K562 (cell line): Measurements from ENCODE around the gene VGF. TPM values are rescaled to one million over a fixed set of nuclear protein-coding genes. Genes with fewer than 3 reads are reported as not detected.
A peak's percentile ranks its signal among the peaks of the same experiment; 100 is the strongest.

Experiments
- BCL6 ChIP-seq: fragments of 250-450 bp; sonication (Bioruptor Pico); IDR thresholded peaks from 2 replicates; pipeline ENCODE4 v1.4.0; 2020
- CBX1 ChIP-seq: sonication (generic); IDR thresholded peaks from 2 replicates; pipeline ENCODE4 v1.6.1; 2016; ENCODE audit warnings: antibody characterized with exemption, low read depth, mild to moderate bottlenecking
- CBX8 ChIP-seq: fragments of 200-600 bp; sonication (generic); IDR thresholded peaks from 2 replicates; pipeline ENCODE4 v1.6.1; 2012; ENCODE audit warnings: borderline replicate concordance, mixed run types, low read depth, mild to moderate bottlenecking, moderate library complexity, mixed read lengths, low read length, control low read depth, inconsistent platforms; ENCODE audit not compliant: poor library complexity, severe bottlenecking; ENCODE audit errors: extremely low read depth
- GATAD2B ChIP-seq: fragments of 450-650 bp; IDR thresholded peaks from 2 replicates; pipeline ENCODE4 v1.6.1; 2017; ENCODE audit warnings: mild to moderate bottlenecking, borderline replicate concordance
- IFI16 ChIP-seq: fragments of 250-450 bp; sonication (Bioruptor Pico); IDR thresholded peaks from 2 replicates; pipeline ENCODE4 v2.1.2; 2022; ENCODE audit warnings: mild to moderate bottlenecking, inconsistent platforms
- NCOA2 ChIP-seq, 2 experiments: fragments of 450-650 bp; IDR thresholded peaks; 2 replicates each; pipeline ENCODE4 v1.6.1; 2018; ENCODE audit warnings: mild to moderate bottlenecking in 2 of 2, moderate library complexity in 1 of 2; ENCODE audit not compliant: partially characterized antibody in 2 of 2
- NCOR1 ChIP-seq: fragments of 450-650 bp; IDR thresholded peaks from 2 replicates; pipeline ENCODE4 v1.6.1; 2016; ENCODE audit warnings: mild to moderate bottlenecking, moderate library complexity
- NFXL1 ChIP-seq: fragments of 450-650 bp; formaldehyde crosslinking; IDR thresholded peaks from 2 replicates; pipeline ENCODE4 v1.4.0; 2021; ENCODE audit warnings: mild to moderate bottlenecking
- SIRT6 ChIP-seq: IDR thresholded peaks from one replicate; pipeline ENCODE4 v1.6.1; 2012; ENCODE audit warnings: low read depth, mild to moderate bottlenecking, control low read depth, inconsistent platforms, low read length, moderate library complexity
- TAF7 ChIP-seq: fragments of 450-650 bp; IDR thresholded peaks from 2 replicates; pipeline ENCODE4 v1.6.1; 2016; ENCODE audit warnings: missing genetic modification characterization, missing compliant biosample characterization
- TOE1 ChIP-seq, 2 experiments: fragments of 450-650 bp in 1 of 2; sonication (generic) in 1 of 2; formaldehyde crosslinking in 1 of 2; IDR thresholded peaks; 2 replicates each; pipeline versions ENCODE4 v1.7.1 to v1.8.0; 2016 to 2022; ENCODE audit warnings: borderline replicate concordance in 2 of 2, mild to moderate bottlenecking in 2 of 2, antibody characterized with exemption in 1 of 2, inconsistent platforms in 1 of 2, low read depth in 1 of 2, missing genetic modification reagents in 1 of 2, moderate library complexity in 1 of 2
- ZFX ChIP-seq: sonication (generic); formaldehyde crosslinking; IDR thresholded peaks from 2 replicates; pipeline ENCODE4 v1.8.0; 2022; ENCODE audit warnings: mild to moderate bottlenecking, missing genetic modification reagents, moderate library complexity
- ZNF354B ChIP-seq: fragments of 250-450 bp; sonication (Bioruptor Pico); IDR thresholded peaks from 2 replicates; pipeline ENCODE4 v1.4.0; 2020
- polyA plus RNA-seq, 8 experiments: library from polyadenylated mRNA; depleted of rRNA in 4 of 8; stranded (reverse) in 5 of 8; unstranded in 3 of 8; fragments of >200 nt; fragmentation: Nextera tagmentation in 2 of 8; fragmentation: Illumina TruSeq in 1 of 8; extraction: Ambion mirVana in 2 of 8; extraction: Trizol in 1 of 8; gene quantifications; 2 replicates each; pipeline versions ENCODE4 v1.2.1 to v1.2.3, GENCODE V29; 2011 to 2014; ENCODE audit warnings: inconsistent platforms in 1 of 8, missing spikeins in 1 of 8
- total RNA-seq, 7 experiments: library from RNA; depleted of rRNA in 6 of 7; stranded (reverse); fragments of >200 nt in 6 of 7; fragmentation: Illumina TruSeq in 2 of 7; extraction: Trizol in 2 of 7; gene quantifications; 2 replicates each; pipeline versions ENCODE4 v1.2.1 to v1.2.3, GENCODE V29; 2011 to 2021; ENCODE audit warnings: low replicate concordance in 1 of 7
- TF ChIP-seq, protein P1 (sequence below), 2 experiments: fragments of 250-450 bp in 1 of 2; fragments of 450-650 bp in 1 of 2; sonication (Bioruptor Pico) in 1 of 2; IDR thresholded peaks; 2 replicates each; pipeline versions ENCODE4 v1.6.1 to v1.8.0; 2016 to 2021; ENCODE audit warnings: mild to moderate bottlenecking in 2 of 2, moderate library complexity in 2 of 2, missing compliant biosample characterization in 1 of 2, missing genetic modification characterization in 1 of 2
- TF ChIP-seq, protein P2 (sequence below): fragments of 250-450 bp; sonication (Bioruptor Pico); IDR thresholded peaks from 2 replicates; pipeline ENCODE4 v1.4.0; 2020; ENCODE audit warnings: mild to moderate bottlenecking, moderate library complexity, borderline replicate concordance
- TF ChIP-seq, protein P3 (sequence below), 3 experiments: fragments of 200-800 bp in 1 of 3; fragments of 250-450 bp in 1 of 3; fragments of 450-650 bp in 1 of 3; sonication (Bioruptor Pico) in 1 of 3; sonication (Bioruptor generic) in 1 of 3; formaldehyde crosslinking in 1 of 3; IDR thresholded peaks; 2 replicates each; pipeline versions ENCODE4 v1.6.1 to v1.8.0; 2016 to 2022; ENCODE audit warnings: mild to moderate bottlenecking in 2 of 3, missing genetic modification characterization in 2 of 3, missing compliant biosample characterization in 1 of 3, moderate library complexity in 1 of 3
- TF ChIP-seq, protein P4 (sequence below), 2 experiments: fragments of 450-650 bp; conservative IDR thresholded peaks; 2 replicates each; pipeline ENCODE4 v1.6.1; 2017; ENCODE audit warnings: mild to moderate bottlenecking in 2 of 2, moderate library complexity in 2 of 2

Gene VGF
- total and polyA plus RNA-seq, 9 of the 15 experiments (the other 6 are each of a cell fraction or from before 2014, with no cell fraction given): 0.03 to 5.7 (median 0.34) TPM

DNA sequence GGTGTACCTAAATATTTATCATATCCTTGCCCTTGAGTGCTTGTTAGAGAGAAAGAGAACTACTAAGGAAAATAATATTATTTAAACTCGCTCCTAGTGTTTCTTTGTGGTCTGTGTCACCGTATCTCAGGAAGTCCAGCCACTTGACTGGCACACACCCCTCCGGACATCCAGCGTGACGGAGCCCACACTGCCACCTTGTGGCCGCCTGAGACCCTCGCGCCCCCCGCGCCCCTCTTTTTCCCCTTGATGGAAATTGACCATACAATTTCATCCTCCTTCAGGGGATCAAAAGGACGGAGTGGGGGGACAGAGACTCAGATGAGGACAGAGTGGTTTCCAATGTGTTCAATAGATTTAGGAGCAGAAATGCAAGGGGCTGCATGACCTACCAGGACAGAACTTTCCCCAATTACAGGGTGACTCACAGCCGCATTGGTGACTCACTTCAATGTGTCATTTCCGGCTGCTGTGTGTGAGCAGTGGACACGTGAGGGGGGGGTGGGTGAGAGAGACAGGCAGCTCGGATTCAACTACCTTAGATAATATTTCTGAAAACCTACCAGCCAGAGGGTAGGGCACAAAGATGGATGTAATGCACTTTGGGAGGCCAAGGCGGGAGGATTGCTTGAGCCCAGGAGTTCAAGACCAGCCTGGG, 27.0 kb downstream of the VGF start (continued):
- TF ChIP-seq, protein P1, sequence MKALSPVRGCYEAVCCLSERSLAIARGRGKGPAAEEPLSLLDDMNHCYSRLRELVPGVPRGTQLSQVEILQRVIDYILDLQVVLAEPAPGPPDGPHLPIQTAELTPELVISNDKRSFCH (CRISPR knock-in tag; IDR thresholded peaks at IDR 0.05): no peak
- TF ChIP-seq, protein P1 (tag; IDR thresholded peaks at IDR 0.05): no peak
- TF ChIP-seq, protein P2, sequence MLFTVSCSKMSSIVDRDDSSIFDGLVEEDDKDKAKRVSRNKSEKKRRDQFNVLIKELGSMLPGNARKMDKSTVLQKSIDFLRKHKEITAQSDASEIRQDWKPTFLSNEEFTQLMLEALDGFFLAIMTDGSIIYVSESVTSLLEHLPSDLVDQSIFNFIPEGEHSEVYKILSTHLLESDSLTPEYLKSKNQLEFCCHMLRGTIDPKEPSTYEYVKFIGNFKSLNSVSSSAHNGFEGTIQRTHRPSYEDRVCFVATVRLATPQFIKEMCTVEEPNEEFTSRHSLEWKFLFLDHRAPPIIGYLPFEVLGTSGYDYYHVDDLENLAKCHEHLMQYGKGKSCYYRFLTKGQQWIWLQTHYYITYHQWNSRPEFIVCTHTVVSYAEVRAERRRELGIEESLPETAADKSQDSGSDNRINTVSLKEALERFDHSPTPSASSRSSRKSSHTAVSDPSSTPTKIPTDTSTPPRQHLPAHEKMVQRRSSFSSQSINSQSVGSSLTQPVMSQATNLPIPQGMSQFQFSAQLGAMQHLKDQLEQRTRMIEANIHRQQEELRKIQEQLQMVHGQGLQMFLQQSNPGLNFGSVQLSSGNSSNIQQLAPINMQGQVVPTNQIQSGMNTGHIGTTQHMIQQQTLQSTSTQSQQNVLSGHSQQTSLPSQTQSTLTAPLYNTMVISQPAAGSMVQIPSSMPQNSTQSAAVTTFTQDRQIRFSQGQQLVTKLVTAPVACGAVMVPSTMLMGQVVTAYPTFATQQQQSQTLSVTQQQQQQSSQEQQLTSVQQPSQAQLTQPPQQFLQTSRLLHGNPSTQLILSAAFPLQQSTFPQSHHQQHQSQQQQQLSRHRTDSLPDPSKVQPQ: 0 out of 2 replicates have a peak, but pooled peaks have one; percentile 80
- TF ChIP-seq BCL6 (CRISPR knock-in tag): no peak
- no peak for TF ChIP-seq CBX8
- TF ChIP-seq CBX1: no peak; the same call in 1 of the 2 replicates
- TF ChIP-seq TAF7 (tag): 0 out of 2 replicates have a peak, but pooled peaks have one; percentile 31
- TF ChIP-seq, protein P3, sequence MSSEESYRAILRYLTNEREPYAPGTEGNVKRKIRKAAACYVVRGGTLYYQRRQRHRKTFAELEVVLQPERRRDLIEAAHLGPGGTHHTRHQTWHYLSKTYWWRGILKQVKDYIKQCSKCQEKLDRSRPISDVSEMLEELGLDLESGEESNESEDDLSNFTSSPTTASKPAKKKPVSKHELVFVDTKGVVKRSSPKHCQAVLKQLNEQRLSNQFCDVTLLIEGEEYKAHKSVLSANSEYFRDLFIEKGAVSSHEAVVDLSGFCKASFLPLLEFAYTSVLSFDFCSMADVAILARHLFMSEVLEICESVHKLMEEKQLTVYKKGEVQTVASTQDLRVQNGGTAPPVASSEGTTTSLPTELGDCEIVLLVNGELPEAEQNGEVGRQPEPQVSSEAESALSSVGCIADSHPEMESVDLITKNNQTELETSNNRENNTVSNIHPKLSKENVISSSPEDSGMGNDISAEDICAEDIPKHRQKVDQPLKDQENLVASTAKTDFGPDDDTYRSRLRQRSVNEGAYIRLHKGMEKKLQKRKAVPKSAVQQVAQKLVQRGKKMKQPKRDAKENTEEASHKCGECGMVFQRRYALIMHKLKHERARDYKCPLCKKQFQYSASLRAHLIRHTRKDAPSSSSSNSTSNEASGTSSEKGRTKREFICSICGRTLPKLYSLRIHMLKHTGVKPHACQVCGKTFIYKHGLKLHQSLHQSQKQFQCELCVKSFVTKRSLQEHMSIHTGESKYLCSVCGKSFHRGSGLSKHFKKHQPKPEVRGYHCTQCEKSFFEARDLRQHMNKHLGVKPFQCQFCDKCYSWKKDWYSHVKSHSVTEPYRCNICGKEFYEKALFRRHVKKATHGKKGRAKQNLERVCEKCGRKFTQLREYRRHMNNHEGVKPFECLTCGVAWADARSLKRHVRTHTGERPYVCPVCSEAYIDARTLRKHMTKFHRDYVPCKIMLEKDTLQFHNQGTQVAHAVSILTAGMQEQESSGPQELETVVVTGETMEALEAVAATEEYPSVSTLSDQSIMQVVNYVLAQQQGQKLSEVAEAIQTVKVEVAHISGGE (CRISPR knock-in tag; IDR thresholded peaks at IDR 0.05): peak in 1 of 3 experiments; percentile 78; a peak in 2 of 6 replicates
- TF ChIP-seq, protein P4, sequence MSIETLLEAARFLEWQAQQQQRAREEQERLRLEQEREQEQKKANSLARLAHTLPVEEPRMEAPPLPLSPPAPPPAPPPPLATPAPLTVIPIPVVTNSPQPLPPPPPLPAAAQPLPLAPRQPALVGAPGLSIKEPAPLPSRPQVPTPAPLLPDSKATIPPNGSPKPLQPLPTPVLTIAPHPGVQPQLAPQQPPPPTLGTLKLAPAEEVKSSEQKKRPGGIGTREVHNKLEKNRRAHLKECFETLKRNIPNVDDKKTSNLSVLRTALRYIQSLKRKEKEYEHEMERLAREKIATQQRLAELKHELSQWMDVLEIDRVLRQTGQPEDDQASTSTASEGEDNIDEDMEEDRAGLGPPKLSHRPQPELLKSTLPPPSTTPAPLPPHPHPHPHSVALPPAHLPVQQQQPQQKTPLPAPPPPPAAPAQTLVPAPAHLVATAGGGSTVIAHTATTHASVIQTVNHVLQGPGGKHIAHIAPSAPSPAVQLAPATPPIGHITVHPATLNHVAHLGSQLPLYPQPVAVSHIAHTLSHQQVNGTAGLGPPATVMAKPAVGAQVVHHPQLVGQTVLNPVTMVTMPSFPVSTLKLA (conservative IDR thresholded peaks at IDR 0.05): peak; percentile 92 to 95
- no peak for TF ChIP-seq SIRT6
- TF ChIP-seq GATAD2B: peak; percentile 73; the same call in 1 of the 2 replicates
- peak; percentile 79 for TF ChIP-seq NCOR1
- no peak for TF ChIP-seq IFI16 (CRISPR knock-in tag)
- TF ChIP-seq NFXL1: no peak
- no peak for TF ChIP-seq ZFX (CRISPR knock-in tag)
- no peak for TF ChIP-seq ZNF354B (CRISPR knock-in tag)
- TF ChIP-seq TOE1 (IDR thresholded peaks at IDR 0.05; ENCODE audit: borderline replicate concordance): peak; percentile 91
- TF ChIP-seq TOE1 (CRISPR knock-in tag; IDR thresholded peaks at IDR 0.05; ENCODE audit: borderline replicate concordance, low read depth): no peak
- peak in 1 of 2 experiments; percentile 6 for TF ChIP-seq NCOA2 (IDR thresholded peaks at IDR 0.05; ENCODE audit: partially characterized antibody in 2 of 2)
